Peyer's patch (tissue), 4 donors: ENCODE results near the gene RASA4B. TPM values are rescaled to one million over a fixed set of nuclear protein-coding genes. Genes with fewer than 3 reads are reported as not detected.
A peak's percentile ranks its signal among the peaks of the same experiment; 100 is the strongest.
"Not testable (repeated sequence)": the region's sequence is repeated elsewhere in the genome, so short reads cannot be mapped to it uniquely, and the experiment has no call there.

Experiments
- DNase-seq, 3 donors: peaks; one replicate each; pipeline ENCODE4 v3.0.0-alpha.2; 2017 to 2019
- H3K27ac ChIP-seq, 4 donors: fragments of 200-600 bp; sonication (generic); one replicate each; pipeline ENCODE4 v1.5.1; 2016 to 2019
- H3K27me3 ChIP-seq, 2 donors: fragments of 200-600 bp; sonication (generic); one replicate each; pipeline ENCODE4 v1.5.1; 2019
- H3K36me3 ChIP-seq, 3 donors: fragments of 200-600 bp; sonication (generic); one replicate each; pipeline ENCODE4 v1.5.1; 2016 to 2019
- H3K4me1 ChIP-seq, 4 donors: fragments of 200-600 bp; sonication (generic); one replicate each; pipeline ENCODE4 v1.5.1; 2016 to 2019
- H3K4me3 ChIP-seq, 4 donors: fragments of 200-600 bp; sonication (generic); 1 replicate in 3 of 4; 2 replicates in 1 of 4; pipeline ENCODE4 v1.5.1; 2016 to 2019; ENCODE audit warnings: mild to moderate bottlenecking in 1 of 4
- H3K9me3 ChIP-seq, 4 donors: fragments of 200-600 bp; sonication (generic); one replicate each; pipeline ENCODE4 v1.5.1; 2016 to 2019; ENCODE audit warnings: mild to moderate bottlenecking in 1 of 4
- total RNA-seq, 4 donors: library from RNA; depleted of rRNA; stranded (reverse); fragments of >200 nt; gene quantifications; one replicate each; pipeline ENCODE4 v1.1.0, GENCODE V29; 2016

Gene RASA4B
- total RNA-seq = 10 to 100 TPM; 31.3 to 90.8 (median 40.7) TPM

DNA sequence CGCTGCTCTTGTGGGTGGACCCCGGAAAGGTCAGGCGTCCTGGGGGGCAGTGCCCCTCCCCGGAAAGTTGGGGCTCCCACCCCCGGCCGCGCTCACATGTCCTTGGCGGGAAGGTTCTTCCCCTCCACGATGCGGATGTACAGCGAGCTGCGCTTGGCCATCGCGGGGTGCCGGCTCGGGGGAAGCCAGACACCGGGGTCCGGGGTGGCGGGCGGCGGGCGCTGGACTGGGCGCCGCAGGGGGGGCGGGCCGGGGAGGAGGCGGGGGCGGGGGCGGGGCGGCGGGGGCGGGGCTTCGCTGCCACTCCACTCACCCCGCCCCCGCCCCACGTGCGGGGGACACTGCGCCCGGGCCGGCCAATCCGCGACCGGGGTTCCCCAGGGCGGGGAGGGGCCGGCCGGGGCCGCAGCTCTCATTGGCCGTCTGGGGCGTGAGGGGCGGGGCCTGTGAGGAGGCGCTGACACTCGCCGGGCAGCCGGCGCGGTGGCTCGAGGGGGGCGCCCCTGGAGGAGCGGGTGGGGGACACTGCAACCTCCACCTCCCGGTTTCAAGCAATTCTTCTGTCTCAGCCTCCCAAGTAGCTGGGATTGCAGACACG, at the start of gene RASA4B:
RASA4B (minus strand) TSS at position 228 of the 598 bp plus-strand sequence; CDS start at position 161, 67 bp downstream.
- not testable (repeated sequence) for H3K27me3 ChIP-seq, H3K27ac ChIP-seq, H3K4me1 ChIP-seq, H3K9me3 ChIP-seq, H3K36me3 ChIP-seq
- H3K4me3 ChIP-seq = peak within 1 kb of the TSS in 2 of 4 donors; percentile 40 to 44
- peak in 2 of 3 donors; percentile 15 to 37 for DNase-seq

DNA sequence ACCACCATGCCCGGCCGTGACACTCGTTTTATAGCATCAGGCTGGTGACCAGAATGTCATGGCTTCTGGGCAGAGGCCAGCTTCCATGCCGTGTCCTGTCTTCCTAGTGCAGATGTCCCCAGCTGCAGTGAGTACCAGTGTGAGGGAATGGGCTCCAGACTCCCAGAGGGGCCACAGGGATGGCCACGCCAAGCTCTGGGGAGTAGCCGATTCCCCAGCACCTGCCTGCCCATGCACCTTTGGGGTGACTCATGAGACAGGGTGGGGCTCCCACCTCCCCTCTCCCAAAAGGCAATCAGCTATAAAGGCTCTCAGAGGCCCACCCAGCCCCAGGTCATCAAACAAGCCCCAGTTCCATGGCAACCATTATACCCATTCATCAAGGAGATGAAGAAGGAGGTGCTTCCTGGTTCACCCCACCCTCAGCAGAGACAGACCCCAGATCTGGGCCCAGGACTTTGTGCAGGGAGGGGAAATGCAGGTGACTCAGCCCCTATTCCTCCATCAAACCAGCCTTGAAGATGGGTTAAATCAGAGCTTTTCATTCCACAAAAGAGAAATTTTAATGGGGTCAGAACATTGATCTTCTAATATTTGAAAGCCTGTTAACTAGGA, 33.3 kb upstream of the RASA4B start, which contains the start of gene SPDYE2:
SPDYE2 (plus strand) TSS at position 419 of the 615 bp plus-strand sequence. CDS start 2,030 bp downstream, outside the sequence.
- not testable (repeated sequence) for H3K4me3 ChIP-seq, H3K36me3 ChIP-seq, H3K4me1 ChIP-seq, H3K27me3 ChIP-seq, H3K27ac ChIP-seq, H3K9me3 ChIP-seq, DNase-seq

DNA sequence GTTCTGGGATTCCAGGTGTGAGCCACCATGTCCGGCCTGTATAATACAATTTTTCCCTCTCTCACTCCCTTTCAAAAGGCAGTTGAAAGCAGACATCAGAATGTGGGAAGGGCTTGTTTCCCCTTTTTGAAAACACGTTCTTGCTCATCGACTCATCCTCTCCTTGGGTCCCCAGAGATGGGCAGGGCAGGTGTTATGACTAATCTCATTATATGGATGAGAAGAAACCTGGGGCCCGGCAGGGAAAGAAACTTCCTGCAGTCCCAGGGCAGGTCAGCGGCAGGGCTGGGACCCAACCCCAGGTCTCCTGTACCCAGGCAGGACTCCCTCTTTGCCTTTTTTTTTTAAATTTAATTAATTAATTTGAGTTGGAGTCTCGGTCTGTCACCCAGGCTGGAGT, 28.8 kb upstream of the RASA4B start:
- not testable (repeated sequence) for H3K4me3 ChIP-seq, H3K4me1 ChIP-seq, H3K27ac ChIP-seq, H3K36me3 ChIP-seq, H3K9me3 ChIP-seq, H3K27me3 ChIP-seq
- peak in 1 of 3 donors; percentile 15 for DNase-seq

DNA sequence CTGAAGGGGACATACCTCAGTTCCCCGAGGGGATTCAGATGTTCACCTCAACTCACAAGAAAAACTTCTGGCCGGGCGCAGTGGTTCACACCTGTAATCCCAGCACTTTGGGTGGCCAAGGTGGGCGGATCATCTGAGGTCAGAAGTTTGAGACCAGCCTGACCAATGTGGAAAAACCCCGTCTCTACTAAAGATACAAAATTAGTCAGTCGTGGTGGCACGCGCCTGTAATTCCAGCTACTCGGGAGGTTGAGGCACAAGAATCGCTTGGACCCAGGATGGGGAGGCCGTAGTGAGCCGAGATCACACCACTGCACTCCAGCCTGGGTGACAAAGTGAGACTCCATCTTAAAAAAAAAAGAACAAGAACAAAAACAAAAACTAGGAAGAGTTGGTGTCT, 27.7 kb upstream of the RASA4B start:
- not testable (repeated sequence) for H3K4me1 ChIP-seq, H3K36me3 ChIP-seq

DNA sequence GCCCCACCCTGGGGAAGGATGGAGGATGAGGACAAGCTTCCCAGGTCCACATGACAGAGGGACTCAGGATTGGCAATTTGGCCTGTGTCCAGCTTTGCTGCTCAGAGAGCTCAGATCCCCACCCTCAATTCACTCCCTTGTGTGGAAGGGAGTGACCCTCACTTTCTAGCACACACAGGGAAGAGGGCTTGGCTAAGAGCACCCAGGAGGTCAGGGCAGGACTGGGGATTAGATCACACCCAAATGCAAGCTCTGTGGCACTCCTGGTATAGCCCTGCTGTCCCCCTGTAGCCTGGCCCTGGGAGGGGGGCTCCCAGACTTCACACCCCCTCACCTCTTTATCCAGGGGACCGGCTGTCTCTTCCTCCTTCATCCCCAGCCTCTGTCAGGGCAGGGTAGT, 26.8 kb upstream of the RASA4B start:
- not testable (repeated sequence) for H3K27ac ChIP-seq, H3K27me3 ChIP-seq, H3K9me3 ChIP-seq, H3K36me3 ChIP-seq, DNase-seq, H3K4me3 ChIP-seq, H3K4me1 ChIP-seq

More for the DNA sequence above, 27.7 kb upstream of the RASA4B start:
- not testable (repeated sequence) for H3K4me3 ChIP-seq, H3K27me3 ChIP-seq, H3K27ac ChIP-seq, H3K9me3 ChIP-seq
- peak in 1 of 3 donors; percentile 14 for DNase-seq

DNA sequence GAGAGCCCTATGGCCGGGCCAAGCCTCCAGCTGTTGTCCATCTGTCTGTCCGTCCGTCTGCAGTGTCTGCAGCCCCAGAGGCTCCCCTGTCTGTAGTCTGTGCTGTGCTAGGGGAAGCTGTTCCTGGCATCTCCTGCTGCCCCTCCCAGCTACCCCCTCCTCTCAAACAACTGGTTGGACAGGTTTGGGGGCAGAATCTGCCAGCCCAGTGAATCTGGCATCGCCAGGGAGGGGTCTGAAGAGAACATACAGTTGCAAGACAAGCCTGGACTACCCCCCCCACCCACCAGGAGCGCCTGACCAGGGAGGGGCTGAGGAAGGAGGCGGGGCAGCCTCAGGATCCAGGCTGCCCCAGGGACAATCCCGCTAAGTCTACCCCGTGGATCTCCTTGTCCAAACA, 26.0 kb upstream of the RASA4B start, which contains the start of gene UPK3BL2:
UPK3BL2 (minus strand) TSS at position 101 of the 400 bp plus-strand sequence; CDS start at position 41, 60 bp downstream.
- not testable (repeated sequence) for H3K9me3 ChIP-seq, DNase-seq, H3K27ac ChIP-seq, H3K4me3 ChIP-seq, H3K4me1 ChIP-seq, H3K27me3 ChIP-seq, H3K36me3 ChIP-seq

DNA sequence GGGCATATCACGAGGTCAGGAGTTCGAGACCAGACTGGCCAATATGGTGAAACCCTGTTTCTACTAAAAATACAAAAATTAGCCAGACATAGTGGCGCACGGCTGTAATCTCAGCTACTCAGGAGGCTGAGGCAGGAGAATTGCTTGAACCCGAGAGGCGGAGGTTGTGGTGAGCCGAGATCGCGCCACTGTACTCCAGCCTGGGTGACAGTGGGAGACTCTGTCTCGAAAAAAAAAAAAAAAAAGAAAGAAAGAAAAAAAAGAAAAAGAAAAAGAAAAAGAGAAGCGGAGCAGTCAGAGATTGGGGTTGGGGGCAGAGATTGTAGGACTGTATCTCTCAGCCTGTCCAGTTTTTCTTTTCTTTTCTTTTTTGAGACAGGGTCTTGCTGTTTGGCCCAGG, 25.2 kb upstream of the RASA4B start:
- H3K27ac ChIP-seq, H3K4me1 ChIP-seq, H3K27me3 ChIP-seq, DNase-seq, H3K9me3 ChIP-seq, H3K4me3 ChIP-seq, H3K36me3 ChIP-seq: not testable (repeated sequence)

DNA sequence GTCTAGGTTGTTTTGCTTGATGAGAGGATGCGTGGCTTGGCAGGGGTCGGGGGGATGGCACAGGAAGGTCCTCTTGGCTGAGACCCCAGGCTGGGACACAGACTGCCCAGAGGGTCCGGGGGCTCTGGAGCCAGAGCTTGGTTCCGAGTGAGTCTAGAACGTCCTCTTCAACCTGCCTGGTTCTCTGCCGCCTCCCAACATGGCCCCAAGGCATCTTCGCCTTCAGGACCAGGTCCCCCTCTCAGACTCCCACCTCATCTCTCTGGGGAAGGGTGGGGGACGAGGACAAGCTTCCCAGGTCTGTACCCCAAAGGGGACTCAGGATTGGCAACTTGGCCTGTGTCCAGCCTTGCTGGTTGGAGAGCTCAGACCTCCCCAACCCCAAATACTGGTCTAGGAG, 24.5 kb upstream of the RASA4B start:
- DNase-seq = not testable (repeated sequence)

DNA sequence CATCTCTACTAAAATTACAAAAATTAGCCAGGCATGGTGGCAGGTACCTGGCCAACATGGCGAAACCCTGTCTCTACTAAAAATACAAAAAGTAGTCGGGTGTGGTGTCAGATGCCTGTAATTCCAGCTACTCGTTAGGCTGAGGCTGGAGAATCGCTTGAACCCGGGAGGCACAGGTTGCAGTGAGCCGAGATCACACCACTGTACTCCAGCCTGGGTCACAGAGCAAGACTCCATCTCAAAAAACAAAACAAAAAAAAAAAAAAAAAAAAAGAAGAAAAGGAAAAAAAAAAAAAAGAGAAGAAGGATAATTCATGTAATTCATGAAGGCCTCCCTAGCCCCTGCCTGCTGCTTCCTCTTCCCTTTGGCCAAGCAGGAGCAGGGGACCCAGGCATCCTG, 23.0 kb upstream of the RASA4B start:
- not testable (repeated sequence) for H3K9me3 ChIP-seq, H3K27me3 ChIP-seq, H3K4me3 ChIP-seq, H3K4me1 ChIP-seq, DNase-seq, H3K27ac ChIP-seq, H3K36me3 ChIP-seq

More for the DNA sequence above, 24.5 kb upstream of the RASA4B start:
- not testable (repeated sequence) for H3K27me3 ChIP-seq, H3K36me3 ChIP-seq, H3K4me1 ChIP-seq, H3K4me3 ChIP-seq, H3K9me3 ChIP-seq, H3K27ac ChIP-seq

DNA sequence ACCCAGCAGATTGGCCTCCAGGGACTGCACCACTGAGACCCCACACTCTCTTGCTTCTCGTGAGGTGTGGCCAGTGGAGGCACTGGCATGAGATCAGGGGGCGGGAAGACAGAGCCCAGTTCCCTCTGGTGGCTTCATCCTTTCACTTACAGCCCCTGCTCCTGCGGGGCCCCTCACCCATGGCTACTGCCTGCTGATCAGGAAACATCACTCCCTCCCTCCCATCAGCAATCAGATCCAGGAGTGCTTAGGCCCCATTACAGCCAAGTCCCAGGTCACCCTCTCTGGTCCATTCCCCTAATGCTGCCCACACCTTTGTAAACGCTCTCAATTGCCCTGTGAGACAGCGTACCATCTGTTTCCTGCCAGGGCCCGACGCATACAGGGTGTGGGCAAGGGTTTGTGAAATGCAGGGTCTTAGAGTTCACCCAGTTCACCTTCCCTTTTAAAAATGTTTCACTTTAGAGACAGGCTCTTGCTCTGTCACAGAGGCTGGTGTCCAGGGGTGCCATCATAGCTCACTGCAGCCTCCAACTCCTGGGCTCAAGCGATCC, 17.6 kb upstream of the RASA4B start:
- not testable (repeated sequence) for DNase-seq, H3K27ac ChIP-seq, H3K27me3 ChIP-seq, H3K4me1 ChIP-seq, H3K36me3 ChIP-seq, H3K9me3 ChIP-seq, H3K4me3 ChIP-seq

DNA sequence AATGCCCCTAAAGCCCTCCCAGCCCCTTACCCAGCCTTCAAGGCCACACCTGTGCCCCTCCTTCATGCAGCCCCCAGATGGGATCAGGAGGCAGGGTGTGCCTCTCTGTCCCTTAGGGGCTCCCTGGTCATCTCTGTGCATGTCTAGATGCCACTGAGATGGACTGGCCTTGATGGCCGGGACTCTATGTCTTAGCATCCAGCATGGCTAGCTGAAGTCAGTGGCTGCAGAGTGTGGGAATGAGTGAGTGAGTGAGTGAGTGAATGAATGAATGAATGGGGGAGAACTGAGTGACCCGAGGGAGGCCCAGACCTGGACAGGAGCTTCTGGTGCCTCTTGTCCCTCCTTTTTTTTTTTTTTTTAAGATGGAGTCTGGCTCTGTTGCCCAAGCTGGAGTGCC, 14.6 kb upstream of the RASA4B start:
- H3K4me3 ChIP-seq, H3K27ac ChIP-seq, H3K4me1 ChIP-seq, H3K36me3 ChIP-seq, H3K27me3 ChIP-seq, H3K9me3 ChIP-seq, DNase-seq: not testable (repeated sequence)

DNA sequence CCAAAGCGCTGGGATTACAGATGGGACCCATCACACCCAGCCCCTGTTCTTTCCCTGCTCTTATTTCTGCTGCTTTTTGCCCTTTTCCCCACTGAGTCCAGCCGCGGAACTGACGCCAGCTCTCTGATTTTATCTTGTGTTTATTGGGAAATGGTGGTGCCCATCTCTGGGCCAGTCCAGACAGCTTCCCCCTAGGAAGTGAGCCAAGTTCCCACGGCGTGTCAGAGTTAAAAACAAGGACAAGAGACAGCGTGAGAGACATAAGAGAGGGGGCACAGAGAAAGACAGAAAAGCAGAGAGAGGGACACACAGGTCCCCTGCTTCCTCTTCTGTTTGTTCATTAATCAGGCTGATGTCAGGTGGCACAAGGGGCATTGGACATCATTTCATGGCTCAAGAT, 14.0 kb upstream of the RASA4B start:
- peak in 1 of 3 donors; percentile 14 for DNase-seq

DNA sequence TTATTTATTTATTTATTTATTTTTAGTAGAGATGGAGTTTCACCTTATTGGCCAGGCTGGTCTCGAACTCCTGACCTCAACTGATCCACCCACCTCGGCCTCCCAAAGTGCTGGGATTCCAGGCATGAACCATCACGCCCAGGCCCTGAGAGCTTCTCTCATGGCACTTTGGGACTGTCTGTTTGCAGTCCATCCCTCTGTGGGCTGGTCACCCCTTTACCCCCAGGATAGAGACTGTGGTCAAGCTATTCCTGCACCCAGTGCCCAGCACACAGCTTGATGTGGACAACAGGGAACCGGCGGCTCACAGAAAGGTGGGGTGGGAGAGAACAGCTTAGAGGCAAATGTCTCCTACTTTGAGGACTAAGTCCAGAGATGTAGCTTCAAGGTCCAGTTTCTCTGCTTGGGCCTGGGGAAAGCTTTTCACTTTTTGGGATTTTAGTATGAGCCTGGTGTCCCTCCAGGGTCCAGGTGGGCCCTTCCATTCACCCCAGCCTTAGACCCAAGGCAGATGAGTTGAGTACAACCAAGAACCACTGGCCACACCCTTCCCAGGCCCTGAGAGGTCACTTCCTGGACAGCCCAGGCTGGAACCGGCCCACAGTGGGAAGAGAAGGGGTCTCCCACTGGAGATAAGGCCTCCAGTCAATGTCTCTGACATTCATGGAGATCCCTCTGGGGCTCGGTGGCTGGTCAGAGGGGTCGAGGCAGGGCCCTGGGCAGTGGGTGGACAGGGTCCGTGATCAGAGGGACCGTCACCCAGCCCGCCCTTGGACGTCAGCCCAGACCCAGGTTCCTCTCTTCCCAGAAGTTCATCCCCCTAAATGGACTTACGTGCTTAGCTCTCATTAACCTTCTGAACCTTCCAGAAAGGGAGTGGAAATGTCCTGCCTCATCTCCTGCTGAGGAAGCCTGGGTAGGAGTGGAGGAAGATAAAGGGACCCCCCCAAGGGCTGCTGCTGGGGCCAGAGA, 10.5 kb upstream of the RASA4B start:
- not testable (repeated sequence) for H3K27ac ChIP-seq, H3K4me3 ChIP-seq, DNase-seq, H3K4me1 ChIP-seq, H3K36me3 ChIP-seq, H3K9me3 ChIP-seq, H3K27me3 ChIP-seq

More for the DNA sequence above, 14.0 kb upstream of the RASA4B start:
- H3K27me3 ChIP-seq, H3K27ac ChIP-seq, H3K4me3 ChIP-seq, H3K9me3 ChIP-seq, H3K4me1 ChIP-seq, H3K36me3 ChIP-seq: not testable (repeated sequence)

DNA sequence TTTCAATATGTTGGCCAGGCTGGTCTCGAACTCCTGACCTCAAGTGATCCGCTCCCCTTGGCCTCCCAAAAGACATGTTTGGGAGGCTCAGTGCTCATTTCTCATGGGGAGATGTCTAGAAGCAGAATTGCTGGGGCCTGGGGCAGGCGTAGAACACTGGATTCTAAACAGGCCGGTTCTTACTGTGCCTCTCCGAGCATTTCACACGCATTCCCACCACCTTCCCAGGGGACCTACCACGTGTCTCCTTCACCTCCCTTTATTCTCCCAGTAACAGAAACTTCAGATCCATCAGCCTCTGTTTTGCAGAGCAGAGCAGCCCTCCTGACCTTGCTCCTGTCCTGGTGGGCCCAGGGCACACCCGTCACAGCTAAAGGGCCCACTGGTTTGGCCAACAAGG, 9.6 kb upstream of the RASA4B start:
- not testable (repeated sequence) for H3K4me3 ChIP-seq, H3K27ac ChIP-seq, H3K4me1 ChIP-seq, DNase-seq, H3K27me3 ChIP-seq, H3K9me3 ChIP-seq, H3K36me3 ChIP-seq
